Mucosa of rectum (tissue), 2 donors: ENCODE data around the gene TCFL5.

ENCODE experiments used
- H3K27ac ChIP-seq, 2 donors: one replicate each; pipeline ENCODE4 v1.7.0; 2013; ENCODE audit warnings: inconsistent platforms in 2 of 2, low read depth in 2 of 2, low read length in 2 of 2
- H3K27me3 ChIP-seq, 2 donors: one replicate each; pipeline ENCODE4 v1.7.0; 2013; ENCODE audit warnings: low read length in 2 of 2; ENCODE audit not compliant: control insufficient read depth in 2 of 2, insufficient read depth in 2 of 2
- H3K36me3 ChIP-seq, 2 donors: one replicate each; pipeline ENCODE4 v1.7.0; 2013; ENCODE audit warnings: low read length in 2 of 2; ENCODE audit not compliant: control insufficient read depth in 2 of 2, insufficient read depth in 2 of 2
- H3K4me1 ChIP-seq, 2 donors: one replicate each; pipeline ENCODE4 v1.7.0; 2013; ENCODE audit warnings: low read length in 2 of 2, mild to moderate bottlenecking in 1 of 2; ENCODE audit not compliant: control insufficient read depth in 2 of 2, insufficient read depth in 2 of 2
- H3K4me3 ChIP-seq, 2 donors: one replicate each; pipeline ENCODE4 v1.7.0; 2013; ENCODE audit warnings: low read length in 2 of 2
- H3K9ac ChIP-seq, 2 donors: one replicate each; pipeline ENCODE4 v1.7.0; 2013; ENCODE audit warnings: low read length in 2 of 2, low read depth in 1 of 2, mild to moderate bottlenecking in 1 of 2
- H3K9me3 ChIP-seq, 2 donors: one replicate each; pipeline ENCODE4 v1.7.0; 2013; ENCODE audit warnings: low read length in 2 of 2; ENCODE audit not compliant: control insufficient read depth in 2 of 2
- donor health status: healthy.
- donor health status: Normal muscosa, but diverticular disease.

Gene TCFL5

DNA sequence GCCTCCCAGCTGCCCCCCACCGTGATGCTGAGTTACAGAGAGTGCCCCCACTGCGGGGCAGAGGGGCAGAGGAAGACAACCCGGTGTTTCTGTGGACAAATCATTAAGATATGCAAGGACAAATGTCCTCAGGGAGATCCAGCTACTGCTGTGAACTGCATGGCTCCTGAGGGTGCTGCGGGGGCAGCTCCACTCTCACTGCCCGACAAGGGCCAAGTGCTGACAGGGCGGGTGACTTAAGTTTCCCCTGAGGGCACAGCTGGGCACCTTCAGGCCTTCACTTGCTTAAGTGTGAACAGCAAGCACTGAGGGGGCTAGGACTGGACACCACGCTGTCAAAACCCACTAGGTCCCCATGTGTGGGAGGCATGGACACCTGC, 26.2 kb upstream of the TCFL5 start:
- Histone ChIP-seq H3K4me3 (no peak overlapping the region), H3K4me1 (peaks cover 0 to 3% of the 10 kb centered on the region in 2 donors), H3K27me3 (no peaks in the 10 kb centered on the region), H3K36me3 (peaks cover 57 to 68% of the 10 kb centered on the region in 2 donors), H3K9me3 (no peaks in the 10 kb centered on the region), H3K9ac (no peak overlapping the region), H3K27ac (peak overlapping the region in 1 of 2 donors; percentile 23)

DNA sequence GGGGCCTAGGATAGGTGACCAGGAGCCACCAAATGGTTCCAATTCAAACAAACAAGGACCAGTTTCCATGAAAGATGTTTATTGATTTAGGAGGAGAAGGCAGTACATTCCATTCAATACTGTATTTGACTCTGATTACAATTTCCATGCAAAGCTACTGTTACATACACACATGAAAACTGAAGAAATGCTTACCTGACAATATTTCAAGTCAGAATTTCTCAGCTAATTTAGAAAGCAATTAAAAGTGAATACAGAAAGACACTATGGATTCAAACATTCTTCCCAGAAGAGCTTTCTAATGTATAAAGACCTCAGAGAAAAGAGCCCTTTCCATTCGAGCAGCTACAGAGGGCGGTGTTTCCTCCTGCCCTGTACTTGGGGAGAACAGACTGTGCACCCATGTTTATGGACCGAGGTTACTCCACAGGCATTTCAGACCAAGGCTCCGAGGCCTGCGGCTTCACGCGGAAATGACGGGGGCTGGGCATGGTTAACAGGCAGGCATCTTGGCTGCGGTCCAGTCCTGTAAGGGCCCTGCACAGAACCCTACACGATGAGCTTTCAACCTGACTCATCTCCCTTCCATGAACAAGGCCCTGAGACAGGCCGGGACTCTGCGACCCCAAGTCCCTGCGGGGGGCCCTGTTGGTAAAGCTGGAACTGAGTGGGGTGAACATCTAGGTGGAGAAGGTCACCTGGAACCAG, 25.7 kb upstream of the TCFL5 start:
- Histone ChIP-seq H3K36me3 (peaks cover 52 to 62% of the 10 kb centered on the region in 2 donors), H3K9ac (no peak overlapping the region), H3K27ac (peak overlapping the region; percentile 5 to 48), H3K9me3 (no peaks in the 10 kb centered on the region), H3K4me3 (no peak overlapping the region), H3K4me1 (peaks cover 0 to 3% of the 10 kb centered on the region in 2 donors), H3K27me3 (no peaks in the 10 kb centered on the region)

DNA sequence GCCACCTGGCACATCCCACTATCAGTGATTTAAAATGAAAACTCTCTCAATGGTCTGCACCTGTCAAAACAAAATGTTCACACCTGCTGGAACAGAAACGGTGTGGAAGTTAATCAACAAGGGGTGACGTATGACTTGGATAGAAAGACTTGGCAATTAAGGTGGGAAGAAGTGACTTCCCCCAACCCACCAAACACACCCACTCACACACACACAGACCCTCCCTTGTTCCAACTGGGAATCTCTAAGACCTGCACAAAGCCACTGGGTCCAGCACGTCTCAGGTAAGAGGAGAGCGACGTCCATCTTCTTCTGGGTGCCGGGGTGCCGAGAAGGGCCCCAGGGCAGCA, 25.1 kb upstream of the TCFL5 start:
- Histone ChIP-seq H3K27me3 (no peaks in the 10 kb centered on the region), H3K36me3 (peaks cover 46 to 61% of the 10 kb centered on the region in 2 donors), H3K27ac (peak overlapping the region in 1 of 2 donors; percentile 48), H3K4me3 (no peak overlapping the region), H3K9ac (no peak overlapping the region), H3K9me3 (no peaks in the 10 kb centered on the region), H3K4me1 (peaks cover 0 to 3% of the 10 kb centered on the region in 2 donors)

DNA sequence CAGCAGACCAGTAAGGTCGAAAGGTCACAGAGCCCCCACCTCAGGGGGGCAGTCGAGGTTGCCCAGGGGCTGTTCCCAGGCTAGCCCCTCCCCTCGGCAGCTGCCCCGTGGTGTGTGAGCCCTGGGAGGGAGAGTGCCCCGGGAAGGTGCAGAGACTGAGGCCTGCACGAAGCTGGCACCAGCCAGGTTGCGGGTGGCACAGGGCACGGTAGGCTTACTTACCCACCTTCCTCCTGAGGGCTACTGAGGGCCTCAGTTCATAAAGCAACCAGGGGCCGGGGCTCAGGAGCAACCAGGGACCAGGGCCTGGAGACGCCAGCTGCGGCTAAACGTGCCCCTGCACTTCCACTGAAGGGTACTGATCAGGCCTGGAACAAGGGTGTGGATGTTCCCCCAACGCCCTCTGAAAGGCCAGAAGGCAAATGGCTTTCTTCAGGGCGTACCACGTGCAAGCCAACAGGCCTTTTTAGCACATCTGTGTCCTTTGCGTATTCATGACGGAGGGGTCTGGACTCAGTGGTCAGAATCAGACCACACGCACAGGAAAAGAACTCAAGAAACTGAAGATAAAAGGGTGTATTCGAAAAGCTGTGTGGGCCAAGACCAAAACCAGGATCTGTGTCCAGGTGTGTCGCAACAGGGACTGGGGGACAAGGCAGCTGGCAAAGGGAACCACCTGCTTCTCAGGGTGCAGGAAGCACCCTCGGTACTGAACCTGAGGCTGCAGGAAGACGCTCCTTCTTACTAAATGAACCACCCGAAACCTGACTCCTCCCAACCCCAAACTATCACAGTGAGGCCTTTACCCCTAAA, 24.5 kb upstream of the TCFL5 start:
- peak overlapping the region; percentile 20 to 75 for H3K27ac ChIP-seq
- no peaks in the 10 kb centered on the region for H3K9me3 ChIP-seq
- H3K36me3 ChIP-seq, result peaks cover 42 to 61% of the 10 kb centered on the region in 2 donors
- H3K4me1 ChIP-seq, result peaks cover 0 to 3% of the 10 kb centered on the region in 2 donors
- H3K27me3 ChIP-seq, result no peaks in the 10 kb centered on the region
- H3K9ac ChIP-seq, result no peak overlapping the region
- H3K4me3 ChIP-seq, result no peak overlapping the region

DNA sequence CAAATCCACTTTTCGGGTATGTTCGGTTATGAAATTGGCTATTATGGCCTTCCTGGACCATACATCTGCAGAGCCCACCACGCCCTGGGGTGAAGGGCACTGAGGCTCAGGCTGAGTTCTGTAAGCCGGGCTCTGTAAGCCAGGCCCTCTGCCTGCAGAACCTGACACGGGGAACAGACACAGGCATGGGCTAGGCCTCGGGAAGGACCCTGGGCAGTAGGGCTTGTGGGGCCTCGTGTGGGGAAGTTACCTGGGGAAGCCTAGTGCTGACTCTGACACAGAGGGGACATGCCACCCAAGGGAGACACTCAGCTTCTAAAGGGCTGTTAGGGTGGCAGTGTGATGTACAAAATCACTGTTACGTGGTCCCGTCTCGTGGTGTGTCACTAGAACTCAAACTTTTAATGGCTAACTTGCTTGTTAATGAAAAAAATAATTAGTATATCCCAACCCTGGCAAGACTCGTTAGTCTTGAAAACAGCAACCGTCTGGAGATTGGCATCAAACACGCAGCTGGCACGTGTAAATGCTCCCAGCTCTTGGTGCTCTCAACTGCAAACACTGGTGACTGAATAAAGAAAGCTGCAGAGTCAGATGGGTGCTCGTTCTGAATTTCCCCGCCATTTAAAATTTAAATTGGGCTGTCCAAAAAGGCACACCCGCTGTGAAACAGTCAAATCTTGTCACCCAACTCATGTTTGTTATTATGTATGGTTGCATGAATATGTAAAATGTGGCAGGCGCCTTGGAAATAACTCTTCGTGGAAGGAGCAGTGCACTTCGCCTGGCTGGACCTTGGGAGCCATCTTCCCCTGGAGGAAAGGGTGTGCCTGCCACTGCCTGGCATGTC, 23.6 kb upstream of the TCFL5 start:
- H3K9me3 ChIP-seq, result no peaks in the 10 kb centered on the region
- H3K4me1 ChIP-seq, result peaks cover 0 to 3% of the 10 kb centered on the region in 2 donors
- peak overlapping the region; percentile 20 to 75 for H3K27ac ChIP-seq
- H3K36me3 ChIP-seq, result peaks cover 34 to 53% of the 10 kb centered on the region in 2 donors
- H3K27me3 ChIP-seq, result no peaks in the 10 kb centered on the region
- no peak overlapping the region for H3K9ac ChIP-seq
- no peak overlapping the region for H3K4me3 ChIP-seq

DNA sequence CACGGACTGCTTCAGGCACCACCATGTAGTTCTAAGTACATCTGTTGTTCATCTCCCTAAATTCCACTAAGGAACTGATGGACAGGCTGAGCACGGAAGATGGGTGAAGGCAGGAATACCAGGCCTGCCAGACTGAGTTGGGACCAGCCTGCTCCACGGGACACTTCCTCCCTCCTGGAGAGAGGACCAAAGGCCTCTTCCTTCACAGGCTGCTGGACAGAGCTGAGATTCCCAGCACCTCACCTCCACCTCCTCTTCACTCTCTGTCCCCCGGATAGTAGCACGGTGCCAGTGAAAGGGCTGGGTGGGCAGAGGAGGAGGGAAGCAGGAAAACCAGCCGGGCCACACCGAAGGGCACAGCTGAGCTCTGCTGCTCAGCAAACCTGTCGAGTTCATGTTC, 22.9 kb upstream of the TCFL5 start:
- peaks cover 28 to 46% of the 10 kb centered on the region in 2 donors for H3K36me3 ChIP-seq
- peaks cover 0 to 3% of the 10 kb centered on the region in 2 donors for H3K4me1 ChIP-seq
- H3K4me3 ChIP-seq, result no peak overlapping the region
- H3K9me3 ChIP-seq, result no peaks in the 10 kb centered on the region
- H3K9ac ChIP-seq, result no peak overlapping the region
- H3K27me3 ChIP-seq, result no peaks in the 10 kb centered on the region
- H3K27ac ChIP-seq, result no peak overlapping the region

DNA sequence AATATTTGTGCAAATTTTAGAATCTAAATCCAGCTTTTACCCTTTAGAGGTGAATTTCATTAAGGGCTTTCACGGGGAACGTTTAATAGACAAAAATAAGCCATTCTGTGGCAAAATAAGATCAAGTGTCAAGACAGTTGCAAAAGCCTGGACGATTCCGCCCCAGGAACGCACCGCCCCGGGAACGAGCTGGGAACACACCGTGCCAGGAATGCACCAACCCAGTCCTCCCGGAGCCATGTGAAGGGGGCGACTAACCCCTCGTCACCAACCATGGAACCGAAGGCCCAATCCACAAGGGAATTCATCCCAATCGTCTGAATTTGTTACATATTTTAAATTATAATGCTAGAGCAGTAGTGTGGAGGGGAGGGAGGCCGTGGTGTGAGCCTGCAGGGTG, 20.8 kb upstream of the TCFL5 start:
- Histone ChIP-seq H3K4me3 (no peak overlapping the region), H3K4me1 (peaks cover 0 to 3% of the 10 kb centered on the region in 2 donors), H3K9ac (no peak overlapping the region), H3K27ac (no peak overlapping the region), H3K27me3 (no peaks in the 10 kb centered on the region), H3K9me3 (no peaks in the 10 kb centered on the region), H3K36me3 (peaks cover 12 to 26% of the 10 kb centered on the region in 2 donors)

DNA sequence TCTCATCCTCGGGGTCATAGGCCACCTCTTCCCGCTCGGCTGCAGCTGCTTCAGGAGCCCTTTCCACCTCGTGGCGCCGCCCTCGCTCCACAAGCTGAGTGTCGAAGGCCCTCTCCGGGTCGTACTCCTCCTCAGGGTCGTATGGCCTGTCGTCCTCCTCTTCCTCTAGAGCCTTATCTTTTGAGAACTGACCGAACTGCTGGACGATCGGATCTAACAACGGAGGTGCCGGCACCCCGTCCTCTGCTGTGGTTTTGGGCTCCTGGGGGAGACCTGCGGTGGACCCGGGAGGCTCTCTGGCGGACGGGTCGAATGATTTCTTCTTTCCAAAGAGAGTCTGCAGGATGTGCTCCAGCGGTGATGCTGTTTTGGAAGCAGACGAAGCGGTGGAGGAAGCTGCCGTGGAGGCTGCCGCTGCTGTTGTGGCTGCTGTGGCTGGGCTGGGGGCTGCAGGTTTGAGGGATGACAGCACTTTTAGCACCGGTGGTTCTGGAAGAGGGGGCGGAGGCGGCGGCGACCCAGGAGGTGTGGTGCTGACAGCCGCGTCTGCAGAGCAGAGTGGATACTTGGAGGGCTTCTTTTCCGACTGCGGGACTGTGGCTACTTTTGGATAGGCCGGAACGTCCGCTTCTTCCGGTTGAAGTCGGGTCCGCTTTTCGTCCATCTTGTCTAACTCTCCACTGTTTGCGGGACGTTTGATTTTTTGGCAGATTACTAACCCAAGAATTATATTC, 20.2 kb upstream of the TCFL5 start:
- H3K27me3 ChIP-seq, result no peaks in the 10 kb centered on the region
- peaks cover 9 to 21% of the 10 kb centered on the region in 2 donors for H3K36me3 ChIP-seq
- H3K4me1 ChIP-seq, result peaks cover 0 to 4% of the 10 kb centered on the region in 2 donors
- no peak overlapping the region for H3K27ac ChIP-seq
- no peak overlapping the region for H3K9ac ChIP-seq
- no peaks in the 10 kb centered on the region for H3K9me3 ChIP-seq
- H3K4me3 ChIP-seq, result no peak overlapping the region

DNA sequence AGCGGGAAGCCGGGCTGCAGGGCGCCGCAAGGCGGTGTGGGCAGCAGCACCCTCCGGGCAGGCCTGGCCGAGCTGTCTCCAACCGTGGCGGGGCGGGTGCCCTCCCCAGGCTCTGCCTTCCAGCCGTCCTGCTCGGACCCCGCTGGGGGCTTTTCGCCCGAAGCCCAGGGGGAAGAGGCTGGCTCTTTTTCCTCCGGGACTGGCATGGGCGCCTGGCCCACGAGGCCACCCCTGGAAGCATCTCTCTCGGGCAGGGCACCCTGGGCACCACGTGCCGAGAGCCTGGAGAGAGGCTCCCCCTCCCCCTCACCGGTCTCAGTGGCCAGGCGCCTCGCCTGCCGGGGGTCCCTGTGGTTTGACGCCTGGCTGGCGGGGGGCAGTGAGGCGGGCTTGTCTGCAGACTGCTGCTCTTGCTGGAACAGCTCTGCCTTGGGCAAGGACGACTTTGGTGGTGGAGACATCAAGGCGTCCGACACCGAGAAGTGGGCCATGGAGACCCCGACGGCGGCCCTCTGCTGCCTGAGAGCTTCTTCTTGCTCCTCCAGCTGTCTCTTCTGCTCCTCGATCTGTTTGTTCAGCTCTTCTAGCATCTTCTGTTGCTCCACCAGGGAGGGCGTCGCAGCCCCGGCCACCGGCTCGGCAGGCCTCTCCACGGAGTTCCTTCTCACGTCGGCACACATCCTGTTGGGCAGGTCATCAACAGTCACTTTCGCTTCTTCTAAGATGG, 19.5 kb upstream of the TCFL5 start:
- Histone ChIP-seq H3K36me3 (peaks cover 1 to 14% of the 10 kb centered on the region in 2 donors), H3K27me3 (no peaks in the 10 kb centered on the region), H3K9me3 (no peaks in the 10 kb centered on the region), H3K4me1 (peaks cover 0 to 3% of the 10 kb centered on the region in 2 donors), H3K9ac (no peak overlapping the region), H3K4me3 (no peak overlapping the region), H3K27ac (no peak overlapping the region)
